Suprapubic skin (tissue), 3 donors: ENCODE results near the gene EVX1.

ENCODE experiments used
- POLR2AphosphoS5 ChIP-seq, 3 donors: sonication (generic); formaldehyde crosslinking; IDR thresholded peaks; one replicate each; pipeline ENCODE4 v1.6.1; 2017; ENCODE audit warnings: antibody characterized with exemption in 3 of 3
- TF ChIP-seq, protein P1 (sequence below), 2 donors: fragments of 200-600 bp in 1 of 2; fragments of 450-650 bp in 1 of 2; sonication (generic) in 1 of 2; IDR thresholded peaks; one replicate each; pipeline ENCODE4 v1.5.1; 2016 to 2019; ENCODE audit warnings: antibody characterized with exemption in 2 of 2, mild to moderate bottlenecking in 1 of 2, moderate library complexity in 1 of 2

- TF ChIP-seq, protein P1, sequence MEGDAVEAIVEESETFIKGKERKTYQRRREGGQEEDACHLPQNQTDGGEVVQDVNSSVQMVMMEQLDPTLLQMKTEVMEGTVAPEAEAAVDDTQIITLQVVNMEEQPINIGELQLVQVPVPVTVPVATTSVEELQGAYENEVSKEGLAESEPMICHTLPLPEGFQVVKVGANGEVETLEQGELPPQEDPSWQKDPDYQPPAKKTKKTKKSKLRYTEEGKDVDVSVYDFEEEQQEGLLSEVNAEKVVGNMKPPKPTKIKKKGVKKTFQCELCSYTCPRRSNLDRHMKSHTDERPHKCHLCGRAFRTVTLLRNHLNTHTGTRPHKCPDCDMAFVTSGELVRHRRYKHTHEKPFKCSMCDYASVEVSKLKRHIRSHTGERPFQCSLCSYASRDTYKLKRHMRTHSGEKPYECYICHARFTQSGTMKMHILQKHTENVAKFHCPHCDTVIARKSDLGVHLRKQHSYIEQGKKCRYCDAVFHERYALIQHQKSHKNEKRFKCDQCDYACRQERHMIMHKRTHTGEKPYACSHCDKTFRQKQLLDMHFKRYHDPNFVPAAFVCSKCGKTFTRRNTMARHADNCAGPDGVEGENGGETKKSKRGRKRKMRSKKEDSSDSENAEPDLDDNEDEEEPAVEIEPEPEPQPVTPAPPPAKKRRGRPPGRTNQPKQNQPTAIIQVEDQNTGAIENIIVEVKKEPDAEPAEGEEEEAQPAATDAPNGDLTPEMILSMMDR (IDR thresholded peaks at IDR 0.05), result no peak
- no peak for TF ChIP-seq POLR2AphosphoS5 (IDR thresholded peaks at IDR 0.05)
Observed at GRCh38 chr7:27217951-27218350, 24.7 kb upstream of the EVX1 start.
